SK-N-SH treated with all-trans-retinoic acid at 6 μM for 48 hours (cell line): ENCODE measurements around the gene IMPA2.

Experiments used
- ARNTL ChIP-seq: fragments of 450-650 bp; formaldehyde crosslinking; IDR thresholded peaks from 2 replicates; pipeline ENCODE4 v1.5.0; 2020; ENCODE audit warnings: low read depth, mild to moderate bottlenecking, moderate library complexity, borderline replicate concordance
- BACH2 ChIP-seq: fragments of 250-450 bp; sonication (Bioruptor Pico); IDR thresholded peaks from 2 replicates; pipeline ENCODE4 v1.9.0; 2021; ENCODE audit warnings: mild to moderate bottlenecking, borderline replicate concordance
- CSRNP3 ChIP-seq: fragments of 250-450 bp; sonication (Bioruptor Pico); IDR thresholded peaks from 2 replicates; pipeline ENCODE4 v1.5.1; 2021; ENCODE audit warnings: mild to moderate bottlenecking, moderate library complexity
- ESRRG ChIP-seq: fragments of 250-450 bp; sonication (Bioruptor Pico); IDR thresholded peaks from 2 replicates; pipeline ENCODE4 v1.6.1; 2021; ENCODE audit warnings: mild to moderate bottlenecking
- GLIS3 ChIP-seq: fragments of 250-450 bp; sonication (Bioruptor Pico); IDR thresholded peaks from 2 replicates; pipeline ENCODE4 v1.5.0; 2020; ENCODE audit warnings: mild to moderate bottlenecking, moderate library complexity
- PATZ1 ChIP-seq: fragments of 250-450 bp; sonication (Bioruptor Pico); IDR thresholded peaks from 2 replicates; pipeline ENCODE4 v1.8.0; 2020; ENCODE audit warnings: mild to moderate bottlenecking, moderate library complexity, borderline replicate concordance
- POU6F1 ChIP-seq: fragments of 250-450 bp; sonication (Bioruptor Pico); IDR thresholded peaks from 2 replicates; pipeline ENCODE4 v1.8.0; 2021; ENCODE audit warnings: low read depth, mild to moderate bottlenecking, moderate library complexity, borderline replicate concordance
- SNAI2 ChIP-seq: fragments of 250-450 bp; sonication (Bioruptor Pico); IDR thresholded peaks from 2 replicates; pipeline ENCODE4 v1.5.0; 2020; ENCODE audit warnings: mild to moderate bottlenecking, moderate library complexity
- TCF4 ChIP-seq: fragments of 250-450 bp; sonication (Bioruptor Pico); IDR thresholded peaks from 2 replicates; pipeline ENCODE4 v1.8.0; 2021; ENCODE audit warnings: mild to moderate bottlenecking, moderate library complexity, borderline replicate concordance
- ZC3H10 ChIP-seq: fragments of 250-450 bp; sonication (Bioruptor Pico); IDR thresholded peaks from 2 replicates; pipeline ENCODE4 v1.5.1; 2021; ENCODE audit warnings: mild to moderate bottlenecking, moderate library complexity
- ZNF70 ChIP-seq: fragments of 450-650 bp; formaldehyde crosslinking; IDR thresholded peaks from 2 replicates; pipeline ENCODE4 v1.5.0; 2020; ENCODE audit warnings: mild to moderate bottlenecking, moderate library complexity
- ZNF8 ChIP-seq: fragments of 450-650 bp; formaldehyde crosslinking; IDR thresholded peaks from 2 replicates; pipeline ENCODE4 v1.5.0; 2020; ENCODE audit warnings: mild to moderate bottlenecking, moderate library complexity

GRCh38 chr18:12059334-12060181 is 78.3 kb downstream of the IMPA2 start:
- TF ChIP-seq ESRRG (CRISPR knock-in tag) (no peak), ZNF8 (CRISPR knock-in tag) (no peak), PATZ1 (CRISPR knock-in tag) (no peak), BACH2 (no peak), GLIS3 (CRISPR knock-in tag) (no peak), SNAI2 (no peak), ZNF70 (CRISPR knock-in tag) (no peak), ARNTL (CRISPR knock-in tag) (no peak), ZC3H10 (CRISPR knock-in tag) (no peak), CSRNP3 (no peak), POU6F1 (CRISPR knock-in tag) (no peak), TCF4 (CRISPR knock-in tag) (no peak)
